H9 (cell line): ENCODE measurements around the gene CYBC1. TPM values are rescaled to one million over a fixed set of nuclear protein-coding genes. Genes with fewer than 3 reads are reported as not detected.

Experiments
- DNase-seq: peaks from one replicate; pipeline ENCODE4 v3.0.0-alpha.2; 2017
- H2AFZ ChIP-seq: one replicate; pipeline ENCODE4 v1.6.1; 2013; ENCODE audit warnings: mild to moderate bottlenecking, low read length, control low read depth, moderate library complexity
- H2AK5ac ChIP-seq: 2 replicates; pipeline ENCODE4 v1.6.1; 2013; ENCODE audit warnings: low read length, control low read depth, mixed read lengths; ENCODE audit not compliant: insufficient read length
- H2BK120ac ChIP-seq: one replicate; pipeline ENCODE4 v1.6.1; 2013; ENCODE audit warnings: low read depth, mild to moderate bottlenecking, low read length, control low read depth, inconsistent platforms; ENCODE audit not compliant: poor library complexity, severe bottlenecking
- H2BK12ac ChIP-seq: 2 replicates; pipeline ENCODE4 v1.6.1; 2013; ENCODE audit warnings: low read length, control low read depth, mixed read lengths, low read depth; ENCODE audit not compliant: insufficient read length
- H2BK15ac ChIP-seq: 2 replicates; pipeline ENCODE4 v1.6.1; 2013; ENCODE audit warnings: low read depth, low read length, control low read depth
- H2BK20ac ChIP-seq: one replicate; pipeline ENCODE4 v1.6.1; 2013; ENCODE audit warnings: low read depth, mild to moderate bottlenecking, low read length, control low read depth, inconsistent platforms; ENCODE audit not compliant: poor library complexity, severe bottlenecking
- H2BK5ac ChIP-seq: 2 replicates; pipeline ENCODE4 v1.6.1; 2013; ENCODE audit warnings: low read length, control low read depth, mixed read lengths; ENCODE audit not compliant: insufficient read length
- H3K14ac ChIP-seq: 2 replicates; pipeline ENCODE4 v1.6.1; 2013; ENCODE audit warnings: low read length, control low read depth; ENCODE audit not compliant: insufficient read depth
- H3K18ac ChIP-seq: 2 replicates; pipeline ENCODE4 v1.6.1; 2013; ENCODE audit warnings: low read depth, mild to moderate bottlenecking, mixed read lengths, low read length, control low read depth; ENCODE audit not compliant: insufficient read length
- H3K23ac ChIP-seq: 2 replicates; pipeline ENCODE4 v1.6.1; 2013; ENCODE audit warnings: low read length, control low read depth, mixed read lengths, low read depth; ENCODE audit not compliant: insufficient read length
- H3K23me2 ChIP-seq: 2 replicates; pipeline ENCODE4 v1.6.1; 2013; ENCODE audit warnings: low read depth, mild to moderate bottlenecking, mixed read lengths, low read length, control low read depth; ENCODE audit not compliant: insufficient read length, poor library complexity, severe bottlenecking
- H3K27ac ChIP-seq: 2 replicates; pipeline ENCODE4 v1.5.1; 2013; ENCODE audit warnings: low read length, control low read depth, mixed read lengths, low read depth; ENCODE audit not compliant: insufficient read length
- H3K27me3 ChIP-seq: 2 replicates; pipeline ENCODE4 v1.6.1; 2013; ENCODE audit warnings: low read length, control low read depth, inconsistent platforms; ENCODE audit not compliant: insufficient read depth
- H3K4ac ChIP-seq: 2 replicates; pipeline ENCODE4 v1.6.1; 2013; ENCODE audit warnings: low read depth, mild to moderate bottlenecking, control low read depth, inconsistent platforms, low read length, moderate library complexity
- H3K4me1 ChIP-seq: 2 replicates; pipeline ENCODE4 v1.6.1; 2013; ENCODE audit warnings: low read length, control low read depth, inconsistent platforms; ENCODE audit not compliant: insufficient read depth
- H3K4me2 ChIP-seq: 2 replicates; pipeline ENCODE4 v1.6.1; 2013; ENCODE audit warnings: low read length, control low read depth, mixed read lengths; ENCODE audit not compliant: insufficient read length, insufficient read depth
- H3K56ac ChIP-seq: 2 replicates; pipeline ENCODE4 v1.6.1; 2013; ENCODE audit warnings: low read depth, mild to moderate bottlenecking, mixed read lengths, low read length, control low read depth; ENCODE audit not compliant: insufficient read length
- H3K79me1 ChIP-seq: 2 replicates; pipeline ENCODE4 v1.6.1; 2013; ENCODE audit warnings: low read depth, mild to moderate bottlenecking, moderate library complexity, low read length, control low read depth, inconsistent platforms; ENCODE audit not compliant: insufficient read depth, poor library complexity, severe bottlenecking
- H3K79me2 ChIP-seq: 2 replicates; pipeline ENCODE4 v1.6.1; 2013; ENCODE audit warnings: low read length, control low read depth, inconsistent platforms; ENCODE audit not compliant: insufficient read depth
- H3K9ac ChIP-seq: 2 replicates; pipeline ENCODE4 v1.6.1; 2013; ENCODE audit warnings: low read length, control low read depth, mixed read lengths; ENCODE audit not compliant: insufficient read length; ENCODE audit errors: extremely low read depth
- H3K9me3 ChIP-seq: one replicate; pipeline ENCODE4 v1.6.1; 2013; ENCODE audit warnings: low read depth, low read length, inconsistent platforms; ENCODE audit not compliant: control insufficient read depth
- H3T11ph ChIP-seq: one replicate; pipeline ENCODE4 v1.6.1; 2013; ENCODE audit warnings: mild to moderate bottlenecking, low read length, control low read depth, inconsistent platforms
- H4K20me1 ChIP-seq: one replicate; pipeline ENCODE4 v1.6.1; 2013; ENCODE audit not compliant: control insufficient read depth, insufficient read length, insufficient read depth
- H4K5ac ChIP-seq: 2 replicates; pipeline ENCODE4 v1.6.1; 2013; ENCODE audit warnings: low read depth, mild to moderate bottlenecking, mixed read lengths, low read length, control low read depth; ENCODE audit not compliant: insufficient read length
- H4K8ac ChIP-seq: replicated peaks from 2 replicates; pipeline ENCODE4 v1.6.1; 2013; ENCODE audit warnings: low read length, control low read depth, mixed read lengths, low read depth; ENCODE audit not compliant: insufficient read length
- H4K91ac ChIP-seq: 2 replicates; pipeline ENCODE4 v1.6.1; 2013; ENCODE audit warnings: low read depth, mild to moderate bottlenecking, moderate library complexity, mixed read lengths, low read length, control low read depth; ENCODE audit not compliant: insufficient read length
- H3K27ac Mint-ChIP-seq, 3 experiments: 2 replicates in 2 of 3; 3 replicates in 1 of 3; pipeline ENCODE4 v1.8.0; 2020 to 2021; ENCODE audit warnings: mixed read lengths in 3 of 3, mild to moderate bottlenecking in 1 of 3, moderate library complexity in 1 of 3
- H3K27me3 Mint-ChIP-seq: 2 replicates; pipeline ENCODE4 v1.8.0; 2021; ENCODE audit warnings: low read depth, mild to moderate bottlenecking, moderate library complexity, mixed read lengths
- H3K36me3 Mint-ChIP-seq, 3 experiments: 2 replicates in 2 of 3; 3 replicates in 1 of 3; pipeline ENCODE4 v1.8.0; 2020 to 2021; ENCODE audit warnings: low read depth in 3 of 3, mixed read lengths in 3 of 3; ENCODE audit not compliant: insufficient read depth in 1 of 3
- H3K4me1 Mint-ChIP-seq, 2 experiments: 2 replicates each; pipeline ENCODE4 v1.8.0; 2020; ENCODE audit warnings: mixed read lengths in 2 of 2
- H3K4me3 Mint-ChIP-seq, 2 experiments: 2 replicates in 1 of 2; 3 replicates in 1 of 2; pipeline ENCODE4 v1.8.0; 2020 to 2021; ENCODE audit warnings: mild to moderate bottlenecking in 2 of 2, mixed read lengths in 2 of 2, moderate library complexity in 1 of 2
- H3K9me3 Mint-ChIP-seq, 2 experiments: 2 replicates in 1 of 2; 3 replicates in 1 of 2; pipeline ENCODE4 v1.8.0; 2020; ENCODE audit warnings: mild to moderate bottlenecking in 2 of 2, mixed read lengths in 2 of 2, moderate library complexity in 1 of 2
- WGBS: extraction: QIAGEN DNeasy Blood & Tissue Kit; methylation state at CpG from one replicate; pipeline ENCODE4 v1.1.7; 2013; ENCODE audit warnings: missing lambda C conversion rate, low lambda C conversion rate, mixed read lengths; ENCODE audit not compliant: insufficient read length; ENCODE audit errors: extremely low coverage; 5-methylcytosine and 5-hydroxymethylcytosine counted together
- total RNA-seq: library from RNA; stranded (reverse); gene quantifications from 2 replicates; pipeline ENCODE4 v1.2.1, GENCODE V29; 2021
- TF ChIP-seq, protein P1 (sequence below): fragments of 200-600 bp; sonication (generic); conservative IDR thresholded peaks from 3 replicates; pipeline ENCODE4 v1.8.0; 2021; ENCODE audit warnings: antibody characterized with exemption, mild to moderate bottlenecking

The CYBC1 gene
- total RNA-seq, 1 experiment from 2014 or later = 81.7 TPM

DNA sequence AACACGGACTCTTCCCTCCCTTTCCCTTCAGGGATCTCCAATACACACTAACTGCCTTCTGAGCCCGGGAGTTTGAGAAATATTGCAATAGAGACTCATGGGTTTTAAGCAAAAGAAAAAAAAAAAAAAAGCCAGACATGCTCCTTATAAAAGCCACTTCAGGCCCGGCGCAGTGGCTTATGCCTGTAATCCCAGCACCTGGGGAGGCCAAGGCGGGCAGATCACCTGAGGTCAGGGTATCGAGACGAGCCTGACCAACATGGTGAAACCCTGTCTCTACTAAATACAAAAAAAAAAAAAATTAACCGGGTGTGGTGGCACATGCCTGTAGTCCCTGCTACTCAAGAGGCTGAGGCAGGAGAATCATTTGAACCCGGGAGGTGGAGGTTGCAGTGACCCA, 34.8 kb downstream of the CYBC1 start:
- no peak overlapping the region for H3K27ac ChIP-seq
- H2BK20ac ChIP-seq = no peak overlapping the region
- no peak overlapping the region for H3K27ac Mint-ChIP-seq
- peaks cover 11 to 20% (median 14%) of the 10 kb centered on the region in 3 experiments; a peak in 6 of 7 replicates for H3K36me3 Mint-ChIP-seq
- no peaks in the 10 kb centered on the region for H3K27me3 ChIP-seq
- no peak overlapping the region for H2BK15ac ChIP-seq
- H2BK12ac ChIP-seq = no peak overlapping the region
- TF ChIP-seq, protein P1, sequence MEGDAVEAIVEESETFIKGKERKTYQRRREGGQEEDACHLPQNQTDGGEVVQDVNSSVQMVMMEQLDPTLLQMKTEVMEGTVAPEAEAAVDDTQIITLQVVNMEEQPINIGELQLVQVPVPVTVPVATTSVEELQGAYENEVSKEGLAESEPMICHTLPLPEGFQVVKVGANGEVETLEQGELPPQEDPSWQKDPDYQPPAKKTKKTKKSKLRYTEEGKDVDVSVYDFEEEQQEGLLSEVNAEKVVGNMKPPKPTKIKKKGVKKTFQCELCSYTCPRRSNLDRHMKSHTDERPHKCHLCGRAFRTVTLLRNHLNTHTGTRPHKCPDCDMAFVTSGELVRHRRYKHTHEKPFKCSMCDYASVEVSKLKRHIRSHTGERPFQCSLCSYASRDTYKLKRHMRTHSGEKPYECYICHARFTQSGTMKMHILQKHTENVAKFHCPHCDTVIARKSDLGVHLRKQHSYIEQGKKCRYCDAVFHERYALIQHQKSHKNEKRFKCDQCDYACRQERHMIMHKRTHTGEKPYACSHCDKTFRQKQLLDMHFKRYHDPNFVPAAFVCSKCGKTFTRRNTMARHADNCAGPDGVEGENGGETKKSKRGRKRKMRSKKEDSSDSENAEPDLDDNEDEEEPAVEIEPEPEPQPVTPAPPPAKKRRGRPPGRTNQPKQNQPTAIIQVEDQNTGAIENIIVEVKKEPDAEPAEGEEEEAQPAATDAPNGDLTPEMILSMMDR = no peak
- H3K23ac ChIP-seq = no peak overlapping the region
- H3K4me3 Mint-ChIP-seq = no peak overlapping the region
- no peak overlapping the region for H2AFZ ChIP-seq
- no peaks in the 10 kb centered on the region for H3K79me1 ChIP-seq
- H4K5ac ChIP-seq = no peak overlapping the region
- no peak overlapping the region for H4K91ac ChIP-seq
- H3K27me3 Mint-ChIP-seq = peaks cover 3% of the 10 kb centered on the region
- DNase-seq = no peak
- H3K23me2 ChIP-seq = peaks cover 3% of the 10 kb centered on the region
- H3K9ac ChIP-seq = no peak overlapping the region
- no peaks in the 10 kb centered on the region for H3K4me1 ChIP-seq
- H2AK5ac ChIP-seq = no peak overlapping the region
- H4K8ac ChIP-seq = no peak overlapping the region
- H3K9me3 Mint-ChIP-seq = no peaks in the 10 kb centered on the region; a peak in 2 of 5 replicates
- no peak overlapping the region for H3K14ac ChIP-seq
- H3K4me2 ChIP-seq = no peak overlapping the region
- no peak overlapping the region for H3K4ac ChIP-seq
- H3K9me3 ChIP-seq = no peaks in the 10 kb centered on the region
- no peak overlapping the region for H2BK120ac ChIP-seq
- no peak overlapping the region for H2BK5ac ChIP-seq
- no peaks in the 10 kb centered on the region for H3K79me2 ChIP-seq
- no CpG with 5 or more reads among the region's 9 CpGs for WGBS
- H4K20me1 ChIP-seq = no peaks in the 10 kb centered on the region
- H3T11ph ChIP-seq = no peak overlapping the region
- no peak overlapping the region for H3K56ac ChIP-seq
- no peak overlapping the region for H3K18ac ChIP-seq
- peaks cover 14 to 23% of the 10 kb centered on the region in 2 experiments for H3K4me1 Mint-ChIP-seq
